OCI-LY7 (cell line): Measurements from ENCODE around the gene HMX3. TPM values are rescaled to one million over a fixed set of nuclear protein-coding genes. Genes with fewer than 3 reads are reported as not detected.
A peak's percentile ranks its signal among the peaks of the same experiment; 100 is the strongest.

Experiments
- BruUV-seq: library from RNA; stranded (reverse); fragments of 400-500 nt; replicated peaks from 2 replicates; lab custom pipeline; 2021; lab: Mats Ljungman, UMichigan
- CTCF ChIA-PET: fragments of 300-600 bp; sonication (Branson Sonifier 250); formaldehyde crosslinking; loops from one replicate; lab custom pipeline; 2022; ENCODE audit warnings: antibody characterized with exemption; ENCODE audit not compliant: unreplicated experiment; lab: Charles Lee
- POLR2A ChIA-PET: fragments of 300-600 bp; sonication (Branson Sonifier 250); formaldehyde crosslinking; loops from one replicate; lab custom pipeline; 2022; ENCODE audit warnings: antibody characterized with exemption; lab: Charles Lee
- DNase-seq: peaks from one replicate; pipeline ENCODE4 v3.0.0-alpha.2; 2015; ENCODE audit warnings: low spot score
- H2AFZ ChIP-seq: fragments of 200-600 bp; sonication (generic), shearing (Covaris generic); 2 replicates; pipeline ENCODE4 v1.6.1; 2014; ENCODE audit warnings: mild to moderate bottlenecking, antibody characterized with exemption, low read length, moderate library complexity
- H3K27ac ChIP-seq: fragments of 200-600 bp; sonication (generic); 2 replicates; pipeline ENCODE4 v1.5.1; 2014; ENCODE audit warnings: mixed run types, low read depth, mild to moderate bottlenecking, moderate library complexity, low read length, inconsistent platforms; ENCODE audit not compliant: poor library complexity, severe bottlenecking
- H3K36me3 ChIP-seq: fragments of 200-600 bp; sonication (generic); 2 replicates; pipeline ENCODE4 v1.6.1; 2014; ENCODE audit warnings: mild to moderate bottlenecking, antibody characterized with exemption, low read length, moderate library complexity, mixed read lengths; ENCODE audit not compliant: insufficient read depth
- H3K4me1 ChIP-seq: fragments of 200-600 bp; sonication (generic); 2 replicates; pipeline ENCODE4 v1.5.1; 2014; ENCODE audit warnings: mild to moderate bottlenecking, low read length; ENCODE audit not compliant: insufficient read depth, poor library complexity, severe bottlenecking
- H3K4me2 ChIP-seq: fragments of 200-600 bp; sonication (generic); 2 replicates; pipeline ENCODE4 v1.6.1; 2014; ENCODE audit warnings: mild to moderate bottlenecking, low read length
- H3K4me3 ChIP-seq: fragments of 200-600 bp; sonication (generic); 2 replicates; pipeline ENCODE4 v1.5.1; 2014; ENCODE audit warnings: mild to moderate bottlenecking, low read depth, low read length; ENCODE audit not compliant: poor library complexity, severe bottlenecking
- H3K79me2 ChIP-seq: fragments of 200-600 bp; sonication (generic); 2 replicates; pipeline ENCODE4 v1.6.1; 2016; ENCODE audit warnings: low read depth, mild to moderate bottlenecking, low read length, moderate library complexity, mixed read lengths; ENCODE audit not compliant: insufficient read depth
- H3K9me2 ChIP-seq: fragments of 200-600 bp; sonication (generic); 2 replicates; pipeline ENCODE4 v1.6.1; 2016; ENCODE audit warnings: mild to moderate bottlenecking, low read length, mixed read lengths; ENCODE audit not compliant: insufficient read depth
- H3K9me3 ChIP-seq: fragments of 200-600 bp; sonication (generic); 2 replicates; pipeline ENCODE4 v1.6.1; 2014; ENCODE audit warnings: mild to moderate bottlenecking, mixed run types, low read length, mixed read lengths
- H4K20me1 ChIP-seq: fragments of 200-600 bp; sonication (generic); 2 replicates; pipeline ENCODE4 v1.6.1; 2014; ENCODE audit warnings: mild to moderate bottlenecking, antibody characterized with exemption, low read length, moderate library complexity, mixed read lengths; ENCODE audit not compliant: insufficient read depth
- CTCF ChIP-seq: fragments of 200-600 bp; sonication (generic); conservative IDR thresholded peaks from 2 replicates; pipeline ENCODE4 v1.5.1; 2014; ENCODE audit warnings: mild to moderate bottlenecking, antibody characterized with exemption, low read length, moderate library complexity, mixed read lengths
- EZH2phosphoT487 ChIP-seq: fragments of 200-600 bp; sonication (generic); IDR thresholded peaks from 2 replicates; pipeline ENCODE4 v1.6.1; 2018; ENCODE audit warnings: low read depth, borderline replicate concordance, mild to moderate bottlenecking, mixed run types, antibody characterized with exemption, low read length, moderate library complexity, mixed read lengths
- intact Hi-C: fragments of 100-400 bp; cut with micrococcal nuclease; formaldehyde crosslinking; loops from one replicate; pipeline ENCODE4 v1.10.0; 2022; ENCODE audit not compliant: unreplicated experiment
- total RNA-seq, 2 experiments: library from RNA; depleted of rRNA in 1 of 2; stranded (reverse); fragments of >200 nt in 1 of 2; shearing (Covaris generic) in 1 of 2; gene quantifications; 2 replicates each; pipeline ENCODE4 v1.2.3, GENCODE V29; 2014 to 2022

Gene HMX3
- total RNA-seq, 2 experiments from 2014 or later = 0.44 TPM; not detected in 1

GRCh38 chr10:123132576-123133477, 2.9 kb upstream of the HMX3 start:
- Histone ChIP-seq H2AFZ (no peak overlapping the region), H3K4me2 (no peak overlapping the region), H3K4me3 (no peak overlapping the region), H3K9me3 (no peaks in the 10 kb centered on the region), H4K20me1 (no peaks in the 10 kb centered on the region), H3K4me1 (no peaks in the 10 kb centered on the region), H3K27ac (no peak overlapping the region), H3K36me3 (no peaks in the 10 kb centered on the region), H3K9me2 (no peaks in the 10 kb centered on the region), H3K79me2 (no peaks in the 10 kb centered on the region)
- DNase-seq = peak; percentile 45
- TF ChIP-seq EZH2phosphoT487 = no peak
- peak; percentile 84 for TF ChIP-seq CTCF
- ChIA-PET CTCF (interaction anchor here (0.6 kb wide), 1 partner anchor 430 kb away, joined by 4 read pairs; no protein-coding TSS in a partner anchor), POLR2A (no interaction called here)
- intact Hi-C loops = loop anchor here (2.0 to 10.0 kb wide), 4 partner anchors 91 to 842 kb away; no protein-coding TSS in a partner anchor
- BruUV-seq = no TSS peak

- ChIA-PET CTCF (interaction anchor here (0.6 kb wide), 1 partner anchor 429 kb away, joined by 4 read pairs; no protein-coding TSS in a partner anchor), POLR2A (interaction anchor here (0.7 kb wide), 1 partner anchor 30 kb away, joined by 3 read pairs; no protein-coding TSS in a partner anchor)
- no peaks in the 10 kb centered on the region for H3K36me3 ChIP-seq
- no peaks in the 10 kb centered on the region for H3K9me3 ChIP-seq
- no peak overlapping the region for H3K4me3 ChIP-seq
- H4K20me1 ChIP-seq = no peaks in the 10 kb centered on the region
- no peak overlapping the region for H2AFZ ChIP-seq
- H3K9me2 ChIP-seq = no peaks in the 10 kb centered on the region
- no peaks in the 10 kb centered on the region for H3K4me1 ChIP-seq
- H3K4me2 ChIP-seq = no peak overlapping the region
- intact Hi-C loops = loop anchor here (2.0 to 10.0 kb wide), 4 partner anchors 91 to 841 kb away; no protein-coding TSS in a partner anchor
- BruUV-seq = no TSS peak
- H3K27ac ChIP-seq = no peak overlapping the region
- no peak for DNase-seq
- H3K79me2 ChIP-seq = no peaks in the 10 kb centered on the region
- TF ChIP-seq EZH2phosphoT487 = no peak
- no peak for TF ChIP-seq CTCF
Observed at GRCh38 chr10:123133541-123134342, 2.0 kb upstream of the HMX3 start.
